ENCODE data around the gene CROCC. TPM values are rescaled to one million over a fixed set of nuclear protein-coding genes. Genes with fewer than 3 reads are reported as not detected.
A peak's percentile ranks its signal among the peaks of the same experiment; 100 is the strongest.

Gene CROCC
- total RNA-seq, 3 donors from 2014 or later: 20.0 to 24.7 (median 20.3) TPM

GRCh38 chr1:16971341-16972188, 49.8 kb downstream of the CROCC start:
- DNase-seq (no peak), ATAC-seq (no peak)
- H3K36me3 Mint-ChIP-seq (ENCODE audit: insufficient read depth): peaks cover 2% of the 10 kb centered on the region
- no peaks in the 10 kb centered on the region for H3K27me3 Mint-ChIP-seq (ENCODE audit: low read depth)
- H3K4me1 Mint-ChIP-seq (ENCODE audit: low read depth): no peaks in the 10 kb centered on the region
- no peaks in the 10 kb centered on the region for H3K9me3 Mint-ChIP-seq
- H3K4me3 Mint-ChIP-seq: no peak overlapping the region

GRCh38 chr1:16972189-16972895, 50.6 kb downstream of the CROCC start:
- Mint-ChIP-seq H3K4me3 (no peak overlapping the region), H3K36me3 (ENCODE audit: insufficient read depth) (peaks cover 2% of the 10 kb centered on the region), H3K27me3 (ENCODE audit: low read depth) (no peaks in the 10 kb centered on the region), H3K4me1 (ENCODE audit: low read depth) (no peaks in the 10 kb centered on the region), H3K9me3 (no peaks in the 10 kb centered on the region)
- DNase-seq: no peak
- ATAC-seq: no peak

- Mint-ChIP-seq H3K4me3 (no peak overlapping the region), H3K4me1 (ENCODE audit: low read depth) (no peaks in the 10 kb centered on the region), H3K27me3 (ENCODE audit: low read depth) (no peaks in the 10 kb centered on the region), H3K36me3 (ENCODE audit: insufficient read depth) (peaks cover 2% of the 10 kb centered on the region), H3K9me3 (no peaks in the 10 kb centered on the region)
- no peak for DNase-seq
- no peak for ATAC-seq
These were observed 51.5 kb downstream of the CROCC start for GRCh38 chr1:16973215-16973614.

GRCh38 chr1:16975211-16975610, 53.5 kb downstream of the CROCC start:
- no peak for DNase-seq
- Mint-ChIP-seq H3K36me3 (ENCODE audit: insufficient read depth) (no peaks in the 10 kb centered on the region), H3K27me3 (ENCODE audit: low read depth) (peaks cover 4% of the 10 kb centered on the region), H3K4me3 (no peak overlapping the region), H3K4me1 (ENCODE audit: low read depth) (no peaks in the 10 kb centered on the region), H3K9me3 (no peaks in the 10 kb centered on the region)
- no peak for ATAC-seq

- ATAC-seq (no peak), DNase-seq (no peak)
- Mint-ChIP-seq H3K4me3 (no peak overlapping the region), H3K36me3 (ENCODE audit: insufficient read depth) (no peaks in the 10 kb centered on the region), H3K4me1 (ENCODE audit: low read depth) (peaks cover 2% of the 10 kb centered on the region), H3K27me3 (ENCODE audit: low read depth) (peaks cover 6% of the 10 kb centered on the region), H3K9me3 (no peaks in the 10 kb centered on the region)
These were observed 54.1 kb downstream of the CROCC start for GRCh38 chr1:16975838-16976237.

GRCh38 chr1:16976966-16977365, 55.2 kb downstream of the CROCC start:
- Mint-ChIP-seq H3K27me3 (ENCODE audit: low read depth) (peaks cover 16% of the 10 kb centered on the region), H3K36me3 (ENCODE audit: insufficient read depth) (no peaks in the 10 kb centered on the region), H3K9me3 (no peaks in the 10 kb centered on the region), H3K4me1 (ENCODE audit: low read depth) (peaks cover 9% of the 10 kb centered on the region), H3K4me3 (no peak overlapping the region)
- DNase-seq (no peak), ATAC-seq (no peak)

GRCh38 chr1:16977377-16977776, 55.6 kb downstream of the CROCC start:
- H3K36me3 Mint-ChIP-seq (ENCODE audit: insufficient read depth): no peaks in the 10 kb centered on the region
- no peak for ATAC-seq
- H3K9me3 Mint-ChIP-seq: no peaks in the 10 kb centered on the region
- peaks cover 9% of the 10 kb centered on the region for H3K4me1 Mint-ChIP-seq (ENCODE audit: low read depth)
- H3K27me3 Mint-ChIP-seq (ENCODE audit: low read depth): peaks cover 16% of the 10 kb centered on the region
- no peak for DNase-seq
- H3K4me3 Mint-ChIP-seq: no peak overlapping the region

GRCh38 chr1:16978139-16978538, 56.4 kb downstream of the CROCC start:
- H3K36me3 Mint-ChIP-seq (ENCODE audit: insufficient read depth): no peaks in the 10 kb centered on the region
- peaks cover 9% of the 10 kb centered on the region for H3K4me1 Mint-ChIP-seq (ENCODE audit: low read depth)
- peaks cover 23% of the 10 kb centered on the region for H3K27me3 Mint-ChIP-seq (ENCODE audit: low read depth)
- H3K9me3 Mint-ChIP-seq: no peaks in the 10 kb centered on the region
- ATAC-seq (no peak), DNase-seq (no peak)
- H3K4me3 Mint-ChIP-seq: no peak overlapping the region

GRCh38 chr1:16978567-16979474, 57.1 kb downstream of the CROCC start:
- H3K9me3 Mint-ChIP-seq: no peaks in the 10 kb centered on the region
- H3K4me1 Mint-ChIP-seq (ENCODE audit: low read depth): peaks cover 9% of the 10 kb centered on the region
- no peak overlapping the region for H3K4me3 Mint-ChIP-seq
- peaks cover 29% of the 10 kb centered on the region for H3K27me3 Mint-ChIP-seq (ENCODE audit: low read depth)
- H3K36me3 Mint-ChIP-seq (ENCODE audit: insufficient read depth): no peaks in the 10 kb centered on the region
- ATAC-seq (no peak), DNase-seq (no peak)

GRCh38 chr1:16979475-16980327, 58.0 kb downstream of the CROCC start:
- no peak for DNase-seq
- Mint-ChIP-seq H3K4me3 (peak overlapping the region; percentile 16), H3K9me3 (no peaks in the 10 kb centered on the region), H3K36me3 (ENCODE audit: insufficient read depth) (no peaks in the 10 kb centered on the region), H3K4me1 (ENCODE audit: low read depth) (peaks cover 9% of the 10 kb centered on the region), H3K27me3 (ENCODE audit: low read depth) (peaks cover 29% of the 10 kb centered on the region)
- ATAC-seq: peak; percentile 14 to 16

GRCh38 chr1:16980473-16981268, 58.9 kb downstream of the CROCC start, which contains the start of gene MFAP2:
TSS of gene MFAP2 (minus strand) at chr1:16980620. CDS start at chr1:16978273, 2,347 bp downstream.
- peak; percentile 58 to 63 for ATAC-seq
- Mint-ChIP-seq H3K27me3 (ENCODE audit: low read depth) (peaks cover 29% of the 10 kb centered on the region), H3K4me1 (ENCODE audit: low read depth) (peaks cover 9% of the 10 kb centered on the region), H3K36me3 (ENCODE audit: insufficient read depth) (peaks cover 3% of the 10 kb centered on the region), H3K4me3 (peak within 1 kb of the TSS; percentile 55), H3K9me3 (no peaks in the 10 kb centered on the region)
- no peak for DNase-seq

GRCh38 chr1:16981269-16981849, 59.6 kb downstream of the CROCC start:
- DNase-seq (no peak), ATAC-seq (no peak)
- peaks cover 9% of the 10 kb centered on the region for H3K4me1 Mint-ChIP-seq (ENCODE audit: low read depth)
- H3K4me3 Mint-ChIP-seq: peak overlapping the region; percentile 55
- peaks cover 6% of the 10 kb centered on the region for H3K36me3 Mint-ChIP-seq (ENCODE audit: insufficient read depth)
- H3K9me3 Mint-ChIP-seq: no peaks in the 10 kb centered on the region
- H3K27me3 Mint-ChIP-seq (ENCODE audit: low read depth): peaks cover 29% of the 10 kb centered on the region
